Duodenal mucosa (tissue), 2 donors: ENCODE results near the gene DUSP3.

Source experiments
- H3K27ac ChIP-seq: one replicate; pipeline ENCODE4 v1.7.0; 2013; ENCODE audit warnings: low read depth, low read length
- H3K27me3 ChIP-seq, 2 donors: one replicate each; pipeline ENCODE4 v1.7.0; 2013; ENCODE audit warnings: low read length in 2 of 2, control low read depth in 1 of 2; ENCODE audit not compliant: insufficient read depth in 2 of 2, control insufficient read depth in 1 of 2
- H3K36me3 ChIP-seq, 2 donors: one replicate each; pipeline ENCODE4 v1.7.0; 2013; ENCODE audit warnings: low read length in 2 of 2, control low read depth in 1 of 2; ENCODE audit not compliant: insufficient read depth in 2 of 2, control insufficient read depth in 1 of 2
- H3K4me1 ChIP-seq, 2 donors: one replicate each; pipeline ENCODE4 v1.7.0; 2013; ENCODE audit warnings: low read length in 2 of 2, control low read depth in 1 of 2; ENCODE audit not compliant: insufficient read depth in 2 of 2, control insufficient read depth in 1 of 2
- H3K4me3 ChIP-seq, 2 donors: one replicate each; pipeline ENCODE4 v1.7.0; 2013; ENCODE audit warnings: low read length in 2 of 2, low read depth in 1 of 2
- H3K9ac ChIP-seq, 2 donors: one replicate each; pipeline ENCODE4 v1.7.0; 2013; ENCODE audit warnings: low read length in 2 of 2, low read depth in 1 of 2
- H3K9me3 ChIP-seq, 2 donors: one replicate each; pipeline ENCODE4 v1.7.0; 2013; ENCODE audit warnings: low read length in 2 of 2, control low read depth in 1 of 2; ENCODE audit not compliant: control insufficient read depth in 1 of 2

The DUSP3 gene

GRCh38 chr17:43778337-43779144 is at the start of gene DUSP3:
Gene DUSP3 (minus strand): TSS chr17:43778977. CDS start chr17:43778924, 53 bp downstream.
- peak within 1 kb of the TSS; percentile 99 for H3K27ac ChIP-seq
- peaks cover 6 to 13% of the 10 kb centered on the region in 2 donors for H3K27me3 ChIP-seq
- no peaks in the 10 kb centered on the region for H3K9me3 ChIP-seq
- peaks cover 9 to 18% of the 10 kb centered on the region in 2 donors for H3K4me1 ChIP-seq
- peak within 1 kb of the TSS; percentile 87 to 94 for H3K9ac ChIP-seq
- H3K36me3 ChIP-seq: peaks cover 6 to 21% of the 10 kb centered on the region in 2 donors
- peak within 1 kb of the TSS; percentile 81 to 82 for H3K4me3 ChIP-seq

GRCh38 chr17:43827596-43827995 is 48.8 kb upstream of the DUSP3 start:
- Histone ChIP-seq H3K36me3 (peaks cover 0 to 4% of the 10 kb centered on the region in 2 donors), H3K4me1 (peaks cover 7 to 15% of the 10 kb centered on the region in 2 donors), H3K9ac (no peak overlapping the region), H3K9me3 (no peaks in the 10 kb centered on the region), H3K27ac (no peak overlapping the region), H3K27me3 (no peaks in the 10 kb centered on the region), H3K4me3 (no peak overlapping the region)

- Histone ChIP-seq H3K9ac (no peak overlapping the region), H3K9me3 (no peaks in the 10 kb centered on the region), H3K27ac (no peak overlapping the region), H3K36me3 (peaks cover 0 to 4% of the 10 kb centered on the region in 2 donors), H3K4me1 (peaks cover 7 to 16% of the 10 kb centered on the region in 2 donors), H3K4me3 (no peak overlapping the region), H3K27me3 (no peaks in the 10 kb centered on the region)
Observed at GRCh38 chr17:43826206-43826605, 47.4 kb upstream of the DUSP3 start.

- Histone ChIP-seq H3K4me1 (peaks cover 7 to 16% of the 10 kb centered on the region in 2 donors), H3K9me3 (no peaks in the 10 kb centered on the region), H3K27me3 (no peaks in the 10 kb centered on the region), H3K27ac (no peak overlapping the region), H3K9ac (no peak overlapping the region), H3K4me3 (no peak overlapping the region), H3K36me3 (peaks cover 0 to 4% of the 10 kb centered on the region in 2 donors)
Observed at GRCh38 chr17:43825567-43825966, 46.8 kb upstream of the DUSP3 start.

- Histone ChIP-seq H3K36me3 (peaks cover 0 to 4% of the 10 kb centered on the region in 2 donors), H3K9me3 (no peaks in the 10 kb centered on the region), H3K9ac (peak overlapping the region in 1 of 2 donors; percentile 29), H3K4me1 (peaks cover 7 to 16% of the 10 kb centered on the region in 2 donors), H3K27ac (no peak overlapping the region), H3K27me3 (no peaks in the 10 kb centered on the region), H3K4me3 (no peak overlapping the region)
Observed at GRCh38 chr17:43823350-43824084, 44.7 kb upstream of the DUSP3 start.

- no peak overlapping the region for H3K27ac ChIP-seq
- no peak overlapping the region for H3K4me3 ChIP-seq
Observed at GRCh38 chr17:43822570-43823190, 43.9 kb upstream of the DUSP3 start.

GRCh38 chr17:43820759-43821158 is 42.0 kb upstream of the DUSP3 start:
- Histone ChIP-seq H3K4me3 (no peak overlapping the region), H3K36me3 (peaks cover 0 to 4% of the 10 kb centered on the region in 2 donors), H3K9ac (no peak overlapping the region), H3K4me1 (peaks cover 17 to 25% of the 10 kb centered on the region in 2 donors), H3K9me3 (no peaks in the 10 kb centered on the region), H3K27ac (no peak overlapping the region), H3K27me3 (no peaks in the 10 kb centered on the region)

More at GRCh38 chr17:43822570-43823190, 43.9 kb upstream of the DUSP3 start:
- peaks cover 0 to 4% of the 10 kb centered on the region in 2 donors for H3K36me3 ChIP-seq
- H3K27me3 ChIP-seq: no peaks in the 10 kb centered on the region
- H3K9ac ChIP-seq: peak overlapping the region in 1 of 2 donors; percentile 29
- H3K9me3 ChIP-seq: no peaks in the 10 kb centered on the region
- peaks cover 7 to 16% of the 10 kb centered on the region in 2 donors for H3K4me1 ChIP-seq

- no peak overlapping the region for H3K9ac ChIP-seq
- H3K27me3 ChIP-seq: no peaks in the 10 kb centered on the region
- H3K4me3 ChIP-seq: no peak overlapping the region
- H3K27ac ChIP-seq: no peak overlapping the region
- H3K9me3 ChIP-seq: no peaks in the 10 kb centered on the region
- peaks cover 0 to 4% of the 10 kb centered on the region in 2 donors for H3K36me3 ChIP-seq
- H3K4me1 ChIP-seq: peaks cover 17 to 21% of the 10 kb centered on the region in 2 donors
Observed at GRCh38 chr17:43818966-43819365, 40.2 kb upstream of the DUSP3 start.

- H3K36me3 ChIP-seq: peaks cover 0 to 4% of the 10 kb centered on the region in 2 donors
- no peak overlapping the region for H3K4me3 ChIP-seq
- no peak overlapping the region for H3K9ac ChIP-seq
- peaks cover 11 to 12% of the 10 kb centered on the region in 2 donors for H3K4me1 ChIP-seq
- H3K27ac ChIP-seq: no peak overlapping the region
- no peaks in the 10 kb centered on the region for H3K27me3 ChIP-seq
- no peaks in the 10 kb centered on the region for H3K9me3 ChIP-seq
Observed at GRCh38 chr17:43817826-43818225, 39.0 kb upstream of the DUSP3 start.
